CMK (cell line): ENCODE results near the gene TTF1.

ENCODE experiments used
- DNase-seq: peaks from one replicate; pipeline ENCODE4 v3.0.0-alpha.2; 2010; ENCODE audit warnings: low read depth

TTF1 gene

GRCh38 chr9:132406554-132407122 is at the start of gene TTF1:
TSS of gene TTF1 (minus strand) at chr9:132406840. CDS start at chr9:132402821, 4,019 bp downstream.
- peak; percentile 54 for DNase-seq

- DNase-seq = no peak
Measured at GRCh38 chr9:132456241-132456640, 49.6 kb upstream of the TTF1 start.

- DNase-seq = no peak
Measured at GRCh38 chr9:132451276-132451675, 44.6 kb upstream of the TTF1 start.

GRCh38 chr9:132447902-132448301 is 41.3 kb upstream of the TTF1 start:
- no peak for DNase-seq

GRCh38 chr9:132447346-132447745 is 40.7 kb upstream of the TTF1 start:
- DNase-seq = no peak

- no peak for DNase-seq
Measured at GRCh38 chr9:132446887-132447286, 40.2 kb upstream of the TTF1 start.

- DNase-seq = no peak
Measured at GRCh38 chr9:132443951-132444607, 37.4 kb upstream of the TTF1 start.

- no peak for DNase-seq
Measured at GRCh38 chr9:132441404-132441803, 34.8 kb upstream of the TTF1 start.

GRCh38 chr9:132440735-132441134 is 34.1 kb upstream of the TTF1 start:
- DNase-seq = no peak

- no peak for DNase-seq
Measured at GRCh38 chr9:132439153-132439552, 32.5 kb upstream of the TTF1 start.

GRCh38 chr9:132434881-132435280 is 28.2 kb upstream of the TTF1 start:
- no peak for DNase-seq

GRCh38 chr9:132430998-132431397 is 24.4 kb upstream of the TTF1 start:
- DNase-seq = no peak

GRCh38 chr9:132426639-132427414 is 20.2 kb upstream of the TTF1 start:
- DNase-seq = no peak

- DNase-seq = no peak
Measured at GRCh38 chr9:132425675-132426062, 19.0 kb upstream of the TTF1 start.

- DNase-seq = no peak
Measured at GRCh38 chr9:132424857-132425674, 18.4 kb upstream of the TTF1 start.

- DNase-seq = no peak
Measured at GRCh38 chr9:132423503-132423902, 16.9 kb upstream of the TTF1 start.

- DNase-seq = no peak
Measured at GRCh38 chr9:132422574-132422973, 15.9 kb upstream of the TTF1 start.

- no peak for DNase-seq
Measured at GRCh38 chr9:132418726-132419363, 12.2 kb upstream of the TTF1 start.

GRCh38 chr9:132415181-132415580 is 8.5 kb upstream of the TTF1 start:
- no peak for DNase-seq

- DNase-seq = no peak
Measured at GRCh38 chr9:132414731-132415130, 8.1 kb upstream of the TTF1 start.

GRCh38 chr9:132413926-132414325 is 7.3 kb upstream of the TTF1 start:
- no peak for DNase-seq

GRCh38 chr9:132412089-132412488 is 5.4 kb upstream of the TTF1 start:
- no peak for DNase-seq
